NCI-H526 treated with DMSO at 0.1 percent for 48 hours (cell line): Measurements from ENCODE around the gene STK35.

Experiments
- DNase-seq: peaks from one replicate; lab custom pipeline; 2025; lab: John Stamatoyannopoulos, UW

Gene STK35

GRCh38 chr20:2104236-2104635 is 2.6 kb downstream of the STK35 start:
- no peak for DNase-seq

DNA sequence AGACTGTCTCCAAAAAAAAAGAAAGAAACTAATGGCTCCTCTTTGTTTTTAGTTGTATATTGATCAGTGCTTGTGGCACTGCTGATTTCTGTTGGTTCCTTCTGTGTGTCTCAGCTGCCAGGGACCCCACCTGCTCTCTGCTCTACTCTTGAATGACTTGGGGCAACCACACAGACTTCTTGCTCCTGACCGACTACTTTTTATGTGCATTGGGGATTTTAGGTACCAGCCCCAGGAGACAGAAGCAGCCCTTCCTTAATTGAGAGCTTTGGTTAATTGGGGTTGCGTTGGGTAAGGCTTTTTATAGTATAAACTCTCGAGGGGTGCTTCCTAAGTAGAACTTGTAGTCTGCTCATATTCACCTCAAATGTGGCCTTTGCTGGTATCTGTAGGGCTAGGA is 6.9 kb downstream of the STK35 start:
- no peak for DNase-seq

- no peak for DNase-seq
Measured at GRCh38 chr20:2108987-2109386, 7.4 kb downstream of the STK35 start.

GRCh38 chr20:2109425-2110210 is 8.0 kb downstream of the STK35 start:
- no peak for DNase-seq

GRCh38 chr20:2112910-2113309 is 11.3 kb downstream of the STK35 start:
- DNase-seq: no peak

DNA sequence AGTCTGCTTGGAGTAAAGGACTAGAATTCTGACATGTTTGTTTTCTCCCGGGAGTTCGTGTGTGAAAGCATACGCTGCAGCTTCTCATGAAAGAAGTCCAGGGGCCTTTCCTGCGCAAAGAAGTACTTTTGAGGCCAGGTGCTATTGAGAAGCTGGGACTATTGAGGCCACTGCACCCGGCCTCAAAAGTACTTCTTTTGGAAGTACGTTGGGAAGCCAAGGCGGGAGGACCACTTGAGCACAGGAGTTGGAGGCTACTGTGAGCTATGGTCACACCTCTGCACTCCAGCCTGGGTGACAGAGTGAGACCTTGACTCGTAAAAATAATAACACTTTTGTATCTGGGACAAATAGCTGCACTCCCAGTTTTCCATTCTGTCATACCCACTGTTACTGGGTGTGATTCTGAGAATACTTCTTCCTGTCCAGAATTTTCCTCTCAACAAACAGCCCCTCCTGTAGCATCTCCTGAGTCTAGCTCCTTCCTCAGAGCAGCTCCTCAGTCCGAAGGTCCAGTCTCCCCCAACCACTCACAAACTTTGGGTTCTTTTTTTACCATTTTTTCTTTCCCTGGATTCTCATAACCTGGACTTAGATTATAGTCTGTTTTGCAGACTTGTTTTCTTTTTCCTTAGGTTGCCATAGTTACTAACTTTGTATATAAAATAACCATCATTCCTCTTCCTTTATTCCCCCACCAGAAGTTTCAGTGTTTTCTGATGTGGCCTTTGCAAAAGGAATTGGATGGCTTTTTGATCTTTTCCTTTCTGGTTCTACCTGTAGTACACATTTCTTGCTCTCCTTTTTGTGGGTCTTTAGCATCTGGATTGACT is 12.7 kb downstream of the STK35 start:
- DNase-seq: no peak

GRCh38 chr20:2114990-2115681 is 13.5 kb downstream of the STK35 start:
- no peak for DNase-seq

DNA sequence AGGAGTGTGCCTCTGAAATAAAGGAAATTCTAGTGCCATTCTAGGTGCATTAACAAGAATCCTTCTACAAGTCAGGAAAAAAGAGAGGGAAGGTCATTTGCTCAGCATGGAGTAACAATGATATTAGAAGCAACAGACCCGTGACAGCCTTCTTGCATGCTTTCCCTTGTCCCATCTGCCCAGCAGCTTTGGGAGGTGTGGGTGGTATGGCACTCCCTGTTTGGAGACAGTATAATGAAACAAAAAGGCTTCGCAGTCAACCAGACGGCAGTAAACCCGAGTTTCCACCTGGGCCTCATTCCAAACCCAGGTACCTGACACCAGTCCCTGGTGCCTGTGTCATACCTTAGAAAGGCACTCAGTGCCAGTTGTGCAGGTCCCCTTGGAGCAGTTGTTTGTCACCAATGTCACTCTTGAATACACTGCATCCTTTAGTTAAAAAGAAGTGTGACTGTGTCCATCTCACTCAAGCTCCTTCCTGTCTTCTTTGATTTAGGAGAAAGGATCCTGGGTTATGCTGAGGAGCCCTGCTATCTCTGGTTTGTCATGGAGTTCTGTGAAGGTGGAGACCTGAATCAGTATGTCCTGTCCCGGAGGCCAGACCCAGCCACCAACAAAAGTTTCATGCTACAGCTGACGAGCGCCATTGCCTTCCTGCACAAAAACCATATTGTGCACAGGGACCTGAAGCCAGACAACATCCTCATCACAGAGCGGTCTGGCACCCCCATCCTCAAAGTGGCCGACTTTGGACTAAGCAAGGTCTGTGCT is 14.7 kb downstream of the STK35 start:
- no peak for DNase-seq

DNA sequence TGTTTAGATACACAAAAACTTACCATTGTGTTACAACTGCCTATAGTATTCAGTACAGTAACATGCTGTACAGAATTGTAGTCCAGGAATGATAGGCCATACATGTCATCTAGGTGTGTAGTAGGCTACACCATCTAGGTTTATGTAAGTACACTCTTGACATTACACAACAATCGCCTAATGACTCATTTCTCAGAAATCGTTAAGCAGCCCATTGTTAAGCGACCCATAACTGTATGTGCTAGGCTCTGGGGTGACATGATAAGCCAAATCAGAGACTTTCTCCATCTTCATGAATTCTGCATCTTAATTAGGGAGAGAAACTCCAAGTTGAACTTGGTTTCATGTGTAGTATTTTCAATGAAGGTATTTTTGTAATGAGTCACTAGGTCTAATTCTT is 17.2 kb downstream of the STK35 start:
- no peak for DNase-seq

- DNase-seq: no peak
Measured at GRCh38 chr20:2122936-2123335, 21.3 kb downstream of the STK35 start.

DNA sequence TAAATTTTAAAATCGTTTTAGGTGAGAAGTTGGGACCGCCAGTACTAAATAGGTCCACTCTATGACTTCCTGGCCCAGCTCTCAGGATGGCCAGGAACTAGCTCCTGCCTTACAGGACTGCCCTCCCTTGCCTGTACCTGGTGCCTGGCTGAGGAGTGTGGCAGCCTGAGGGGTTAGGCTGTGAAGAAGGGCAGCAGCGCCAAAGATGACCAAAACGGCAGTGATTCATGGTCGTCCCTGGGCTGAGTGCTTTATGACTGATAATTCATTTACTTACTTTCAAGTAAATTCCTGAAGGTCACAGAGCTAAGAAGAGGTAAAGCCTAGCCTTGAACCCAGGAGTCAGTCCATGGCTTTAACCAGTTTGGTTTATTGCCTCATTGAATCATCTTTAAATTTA is 22.1 kb downstream of the STK35 start:
- DNase-seq: no peak

- no peak for DNase-seq
Measured at GRCh38 chr20:2124564-2125213, 23.1 kb downstream of the STK35 start.

- DNase-seq: no peak
Measured at GRCh38 chr20:2125474-2126112, 24.0 kb downstream of the STK35 start.

DNA sequence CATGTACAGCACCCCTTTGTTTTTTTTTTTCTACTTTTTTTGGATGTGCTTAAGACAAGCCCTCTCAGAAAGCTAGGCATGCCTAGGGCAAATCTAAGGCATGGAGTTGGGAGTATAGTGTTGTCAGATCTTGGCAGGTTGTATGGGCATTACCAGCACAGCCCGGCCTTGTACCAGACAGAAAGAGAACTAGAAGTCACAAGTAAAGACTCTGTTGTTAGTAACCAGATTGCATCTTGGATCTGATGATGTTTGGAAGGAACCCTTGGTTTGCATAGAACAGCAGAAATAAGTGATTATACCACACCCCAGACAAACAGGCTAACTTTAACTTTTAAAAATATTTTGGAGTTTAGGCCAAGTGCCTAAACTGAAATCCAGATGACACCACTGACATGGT is 25.6 kb downstream of the STK35 start:
- DNase-seq: no peak

- no peak for DNase-seq
Measured at GRCh38 chr20:2128542-2128941, 26.9 kb downstream of the STK35 start.

DNA sequence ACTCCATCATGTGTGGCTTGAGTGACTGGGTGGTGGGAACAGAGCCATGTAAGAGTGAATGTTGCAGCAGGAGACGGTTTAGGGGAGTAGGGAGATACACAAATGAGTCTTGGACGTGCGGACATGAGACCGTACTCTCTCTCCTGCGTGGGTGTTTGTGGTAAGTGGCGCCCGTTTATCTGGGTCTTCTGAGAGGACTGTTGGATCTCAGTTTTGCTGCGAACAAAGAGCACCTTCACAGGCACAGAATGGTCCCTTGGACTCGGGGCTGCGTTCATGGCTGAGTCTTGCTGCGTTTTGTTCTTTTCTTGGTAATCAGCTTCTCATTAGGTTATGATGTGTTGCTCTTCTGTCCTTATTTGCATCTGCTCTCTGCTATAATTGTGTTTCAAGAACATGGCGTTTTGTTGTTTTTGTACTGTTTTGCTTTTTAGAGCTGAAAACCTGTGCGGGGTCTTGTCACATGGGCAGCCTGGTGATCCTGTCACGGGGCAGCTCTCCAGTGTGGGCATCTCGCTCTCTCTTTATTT is 28.5 kb downstream of the STK35 start:
- DNase-seq: no peak

DNA sequence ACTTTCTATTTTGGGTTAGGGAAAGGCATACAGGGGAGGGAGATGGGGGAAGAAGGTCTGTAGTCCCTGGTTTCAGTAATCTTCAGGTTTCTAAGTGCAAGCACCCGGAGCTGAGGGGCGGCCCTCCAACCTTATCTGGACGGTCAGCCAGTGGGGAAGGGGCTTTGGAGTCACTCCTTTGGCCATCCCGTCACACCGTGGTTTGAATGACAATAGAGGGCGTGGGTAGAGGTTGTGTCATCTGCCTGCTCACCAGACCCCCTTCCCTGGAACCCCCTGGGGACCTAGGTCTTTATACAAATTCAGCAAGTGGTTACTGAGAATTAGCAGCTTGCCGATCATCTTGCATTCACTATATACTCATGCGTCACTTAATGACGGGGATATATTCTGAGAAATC is 29.1 kb downstream of the STK35 start:
- no peak for DNase-seq

DNA sequence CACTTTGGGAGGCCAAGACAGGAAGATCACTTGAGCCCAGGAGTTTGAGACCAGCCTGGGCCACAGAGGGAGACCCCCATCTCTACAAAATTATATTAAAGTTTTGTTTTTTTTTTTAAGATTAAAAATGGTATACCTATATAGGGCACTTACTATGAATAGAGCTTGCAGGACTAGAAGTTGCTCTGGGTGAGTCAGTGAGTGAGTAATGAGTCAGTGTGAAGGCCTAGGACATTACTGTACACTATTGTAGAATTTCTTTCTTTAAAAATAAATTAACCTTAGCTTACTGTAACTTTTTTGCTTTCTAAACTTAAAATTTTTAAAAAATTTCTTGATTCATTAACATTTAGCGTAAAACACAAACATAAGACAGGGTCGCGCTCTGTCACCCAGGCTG is 29.7 kb downstream of the STK35 start:
- DNase-seq: no peak

- DNase-seq: no peak
Measured at GRCh38 chr20:2132461-2132901, 30.9 kb downstream of the STK35 start.

DNA sequence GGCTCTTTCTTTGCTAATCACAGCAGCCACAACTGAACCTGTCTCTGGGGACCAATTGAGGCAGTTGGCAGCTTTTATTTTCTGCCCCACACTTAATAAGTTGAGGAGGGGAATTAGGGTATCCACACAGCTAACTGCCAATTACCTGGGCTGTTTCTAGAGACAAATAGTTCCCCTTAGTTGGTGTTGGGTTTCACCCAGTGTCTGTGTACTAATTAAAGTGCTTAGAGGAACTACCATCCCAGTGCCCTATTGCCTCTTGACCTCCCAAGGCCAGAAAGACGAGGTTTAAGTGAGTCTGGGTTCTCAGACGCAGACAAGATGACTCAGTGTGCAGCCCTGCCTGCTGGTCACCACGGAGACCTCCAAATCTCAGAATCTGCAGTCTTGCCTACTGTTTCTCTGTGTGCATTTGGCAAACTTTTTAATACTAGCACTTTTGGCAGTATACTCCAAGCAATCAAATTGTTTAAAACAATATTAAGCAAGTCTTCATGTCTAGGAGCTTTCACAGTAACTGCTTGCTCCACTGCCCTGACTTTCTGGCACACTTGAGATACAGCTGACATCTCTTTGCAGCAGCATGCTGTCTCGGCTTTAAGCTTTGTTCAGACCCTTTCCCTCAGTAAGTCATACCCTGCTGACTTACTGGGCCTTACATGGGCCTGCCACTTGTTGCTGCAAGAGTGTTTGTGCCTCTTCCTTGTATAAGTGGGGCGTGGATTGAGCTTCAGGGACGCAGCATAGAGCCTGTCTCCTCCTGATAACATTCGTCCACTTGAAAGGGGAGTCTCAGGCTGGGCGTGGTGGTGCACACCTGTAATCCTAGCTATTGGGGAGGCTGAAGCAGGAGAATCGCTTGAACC is 31.9 kb downstream of the STK35 start:
- no peak for DNase-seq
